Measurements from ENCODE around the gene KLHL29. TPM values are rescaled to one million over a fixed set of nuclear protein-coding genes. Genes with fewer than 3 reads are reported as not detected.

Gene KLHL29
- polyA plus RNA-seq, 3 donors: 0.03 TPM; not detected in 2

- no peak for DNase-seq
- Histone ChIP-seq H3K4me1 (ENCODE audit: control insufficient read depth in 1 of 2, insufficient read depth in 2 of 2, low read length in 2 of 2) (no peaks in the 10 kb centered on the region), H3K9me3 (replicated peaks in 1 of 2; ENCODE audit: control insufficient read depth in 1 of 2, insufficient read depth in 1 of 2, low read length in 2 of 2) (no peaks in the 10 kb centered on the region), H3K79me2 (ENCODE audit: insufficient read depth, low read length) (no peaks in the 10 kb centered on the region), H3K9ac (ENCODE audit: insufficient read depth, low read length, poor library complexity, severe bottlenecking) (no peak overlapping the region), H3K4me2 (replicated peaks; ENCODE audit: extremely low read depth, low read length, poor library complexity, severe bottlenecking) (no peak overlapping the region), H2AFZ (ENCODE audit: insufficient read depth, low read depth, low read length, poor library complexity, severe bottlenecking) (no peak overlapping the region), H4K20me1 (ENCODE audit: insufficient read depth, low read length) (no peaks in the 10 kb centered on the region), H3K27me3 (ENCODE audit: control insufficient read depth in 2 of 2, insufficient read depth in 2 of 2, low read length in 2 of 2) (peaks cover 0 to 1% of the 10 kb centered on the region in 2 donors), H3K36me3 (replicated peaks in 1 of 2; ENCODE audit: control insufficient read depth in 1 of 2, insufficient read depth in 2 of 2, low read length in 2 of 2) (no peaks in the 10 kb centered on the region), H3K27ac (ENCODE audit: low read depth in 1 of 2, low read length in 2 of 2) (no peak overlapping the region), H3K4me3 (replicated peaks in 1 of 3; ENCODE audit: low read depth in 2 of 3, low read length in 3 of 3) (no peak overlapping the region)
- intact Hi-C loops (cut with micrococcal nuclease): no loop called here
- Mint-ChIP-seq H3K27ac (no peak overlapping the region), H3K4me1 (peaks cover 8% of the 10 kb centered on the region), H3K4me3 (no peak overlapping the region), H3K36me3 (peaks cover 6 to 13% of the 10 kb centered on the region in 2 donors), H3K9me3 (peaks cover 0 to 2% (median 0%) of the 10 kb centered on the region in 7 donors), H3K27me3 (ENCODE audit: low read depth in 3 of 3) (peaks cover 3 to 23% (median 5%) of the 10 kb centered on the region in 3 donors)
- TF ChIP-seq, protein P1, sequence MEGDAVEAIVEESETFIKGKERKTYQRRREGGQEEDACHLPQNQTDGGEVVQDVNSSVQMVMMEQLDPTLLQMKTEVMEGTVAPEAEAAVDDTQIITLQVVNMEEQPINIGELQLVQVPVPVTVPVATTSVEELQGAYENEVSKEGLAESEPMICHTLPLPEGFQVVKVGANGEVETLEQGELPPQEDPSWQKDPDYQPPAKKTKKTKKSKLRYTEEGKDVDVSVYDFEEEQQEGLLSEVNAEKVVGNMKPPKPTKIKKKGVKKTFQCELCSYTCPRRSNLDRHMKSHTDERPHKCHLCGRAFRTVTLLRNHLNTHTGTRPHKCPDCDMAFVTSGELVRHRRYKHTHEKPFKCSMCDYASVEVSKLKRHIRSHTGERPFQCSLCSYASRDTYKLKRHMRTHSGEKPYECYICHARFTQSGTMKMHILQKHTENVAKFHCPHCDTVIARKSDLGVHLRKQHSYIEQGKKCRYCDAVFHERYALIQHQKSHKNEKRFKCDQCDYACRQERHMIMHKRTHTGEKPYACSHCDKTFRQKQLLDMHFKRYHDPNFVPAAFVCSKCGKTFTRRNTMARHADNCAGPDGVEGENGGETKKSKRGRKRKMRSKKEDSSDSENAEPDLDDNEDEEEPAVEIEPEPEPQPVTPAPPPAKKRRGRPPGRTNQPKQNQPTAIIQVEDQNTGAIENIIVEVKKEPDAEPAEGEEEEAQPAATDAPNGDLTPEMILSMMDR (IDR thresholded peaks at IDR 0.05): no peak
- WGBS (ENCODE audit: insufficient coverage): 100% methylated on average over 1 of the region's 9 CpGs
Measured at GRCh38 chr2:23689891-23690290, 304.9 kb downstream of the KLHL29 start.

DNA sequence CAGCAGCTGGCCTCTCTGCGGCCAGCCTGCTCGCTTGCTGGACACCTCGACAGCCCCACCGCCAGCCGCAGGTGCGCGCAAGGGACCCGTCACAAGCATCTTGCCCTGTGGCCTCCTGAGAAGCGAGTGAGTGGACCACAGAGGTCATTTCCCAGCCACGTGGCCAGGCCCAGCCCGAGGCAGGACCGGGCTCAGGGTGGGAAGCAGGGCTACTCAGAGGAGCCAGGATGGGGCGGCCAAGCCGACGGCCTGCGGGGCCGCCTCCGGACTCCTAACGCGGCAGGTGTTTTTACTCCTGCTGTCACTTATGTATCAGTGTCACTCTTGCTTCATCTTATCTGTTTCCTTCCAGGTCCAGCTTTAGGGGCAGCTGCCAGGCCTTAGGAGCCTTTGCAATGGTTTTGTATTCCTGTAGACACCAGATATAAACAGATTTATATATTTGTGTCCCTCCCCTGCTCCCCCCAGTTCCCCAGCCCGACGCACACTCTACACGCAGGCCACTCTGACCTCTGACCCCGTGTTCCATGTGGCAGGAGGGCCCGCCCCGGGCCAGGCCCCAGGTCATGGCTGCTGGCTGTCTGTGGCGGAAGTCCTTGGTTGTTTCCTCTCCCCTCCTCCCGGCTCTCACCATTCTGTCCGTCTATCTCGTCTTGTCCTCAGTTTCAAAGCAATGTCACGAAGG lies 305.6 kb downstream of the KLHL29 start:
- peaks cover 0 to 2% (median 0%) of the 10 kb centered on the region in 7 donors for H3K9me3 Mint-ChIP-seq
- Histone ChIP-seq H2AFZ (ENCODE audit: insufficient read depth, low read depth, low read length, poor library complexity, severe bottlenecking) (no peak overlapping the region), H3K9ac (ENCODE audit: insufficient read depth, low read length, poor library complexity, severe bottlenecking) (no peak overlapping the region), H4K20me1 (ENCODE audit: insufficient read depth, low read length) (no peaks in the 10 kb centered on the region), H3K4me3 (replicated peaks in 1 of 3; ENCODE audit: low read depth in 2 of 3, low read length in 3 of 3) (no peak overlapping the region), H3K27me3 (ENCODE audit: control insufficient read depth in 2 of 2, insufficient read depth in 2 of 2, low read length in 2 of 2) (no peaks in the 10 kb centered on the region), H3K4me2 (replicated peaks; ENCODE audit: extremely low read depth, low read length, poor library complexity, severe bottlenecking) (no peak overlapping the region), H3K9me3 (replicated peaks in 1 of 2; ENCODE audit: control insufficient read depth in 1 of 2, insufficient read depth in 1 of 2, low read length in 2 of 2) (no peaks in the 10 kb centered on the region), H3K27ac (ENCODE audit: low read depth in 1 of 2, low read length in 2 of 2) (no peak overlapping the region), H3K36me3 (replicated peaks in 1 of 2; ENCODE audit: control insufficient read depth in 1 of 2, insufficient read depth in 2 of 2, low read length in 2 of 2) (no peaks in the 10 kb centered on the region), H3K79me2 (ENCODE audit: insufficient read depth, low read length) (no peaks in the 10 kb centered on the region), H3K4me1 (ENCODE audit: control insufficient read depth in 1 of 2, insufficient read depth in 2 of 2, low read length in 2 of 2) (no peaks in the 10 kb centered on the region)
- peaks cover 1 to 16% (median 6%) of the 10 kb centered on the region in 3 donors for H3K27me3 Mint-ChIP-seq (ENCODE audit: low read depth in 3 of 3)
- no peak overlapping the region for H3K27ac Mint-ChIP-seq
- WGBS (ENCODE audit: insufficient coverage): 94% methylated on average over 21 of the region's 31 CpGs
- DNase-seq: no peak
- peaks cover 8% of the 10 kb centered on the region for H3K4me1 Mint-ChIP-seq
- TF ChIP-seq, protein P1 (IDR thresholded peaks at IDR 0.05): no peak
- intact Hi-C loops (cut with micrococcal nuclease): no loop called here
- H3K36me3 Mint-ChIP-seq: peaks cover 6 to 13% of the 10 kb centered on the region in 2 donors
- no peak overlapping the region for H3K4me3 Mint-ChIP-seq
